Measurements from ENCODE around the gene CX3CR1.
"Not testable (repeated sequence)": the region's sequence is repeated elsewhere in the genome, so short reads cannot be mapped to it uniquely, and the experiment has no call there.

CX3CR1 gene

GRCh38 chr3:39279745-39280517, at the start of gene CX3CR1:
Gene CX3CR1, minus strand, starts transcription at chr3:39280036. Its CDS starts 13,527 bp downstream, at chr3:39266509.
- no peak for DNase-seq

- no peak for DNase-seq
Observed at GRCh38 chr3:39329493-39329892, 49.7 kb upstream of the CX3CR1 start, which contains the start of gene CCR8. Gene CCR8, plus strand, starts transcription at chr3:39329709. Its CDS starts 2,623 bp downstream, at chr3:39332332.

- DNase-seq = no peak
Observed at GRCh38 chr3:39327746-39328349, 48.0 kb upstream of the CX3CR1 start.

GRCh38 chr3:39327053-39327745, 47.4 kb upstream of the CX3CR1 start:
- DNase-seq = no peak

GRCh38 chr3:39325236-39325635, 45.4 kb upstream of the CX3CR1 start:
- no peak for DNase-seq

- DNase-seq = no peak
Observed at GRCh38 chr3:39323494-39323893, 43.7 kb upstream of the CX3CR1 start.

GRCh38 chr3:39322936-39323335, 43.1 kb upstream of the CX3CR1 start:
- DNase-seq = no peak

- not testable (repeated sequence) for DNase-seq
Observed at GRCh38 chr3:39322209-39322715, 42.4 kb upstream of the CX3CR1 start.

- not testable (repeated sequence) for DNase-seq
Observed at GRCh38 chr3:39321574-39321983, 41.7 kb upstream of the CX3CR1 start.

GRCh38 chr3:39319249-39319648, 39.4 kb upstream of the CX3CR1 start:
- DNase-seq = no peak

GRCh38 chr3:39318301-39318700, 38.5 kb upstream of the CX3CR1 start:
- no peak for DNase-seq

GRCh38 chr3:39317571-39318169, 37.8 kb upstream of the CX3CR1 start:
- DNase-seq = no peak

- no peak for DNase-seq
Observed at GRCh38 chr3:39315420-39315819, 35.6 kb upstream of the CX3CR1 start.

- DNase-seq = no peak
Observed at GRCh38 chr3:39313289-39313688, 33.5 kb upstream of the CX3CR1 start.

GRCh38 chr3:39302178-39302577, 22.3 kb upstream of the CX3CR1 start:
- DNase-seq = no peak

- DNase-seq = no peak
Observed at GRCh38 chr3:39299279-39299678, 19.4 kb upstream of the CX3CR1 start.

- no peak for DNase-seq
Observed at GRCh38 chr3:39296197-39297077, 16.6 kb upstream of the CX3CR1 start.

GRCh38 chr3:39295184-39295775, 15.4 kb upstream of the CX3CR1 start:
- DNase-seq = no peak

GRCh38 chr3:39294446-39295183, 14.8 kb upstream of the CX3CR1 start:
- DNase-seq = no peak

- DNase-seq = no peak
Observed at GRCh38 chr3:39292961-39293360, 13.1 kb upstream of the CX3CR1 start.

GRCh38 chr3:39291903-39292329, 12.1 kb upstream of the CX3CR1 start:
- peak; percentile 70 for DNase-seq

All from femur (tissue), 1 donor.